GM18951 (cell line): Measurements from ENCODE around the gene PDE3B.
"Not testable (repeated sequence)": the region's sequence is repeated elsewhere in the genome, so short reads cannot be mapped to it uniquely, and the experiment has no call there.

Experiments
- POLR2A ChIP-seq: IDR thresholded peaks from 4 replicates; pipeline ENCODE4 v1.6.1; 2011; ENCODE audit warnings: mild to moderate bottlenecking; ENCODE audit not compliant: insufficient read length, insufficient read depth; ENCODE audit errors: extremely low read depth
- in situ Hi-C: fragments of 300-500 bp; cut with MboI; formaldehyde crosslinking; loops from one replicate; pipeline ENCODE4 v1.12.0; 2022; ENCODE audit warnings: low sequenced_read_pairs, mixed read lengths, inconsistent platforms; ENCODE audit not compliant: unreplicated experiment

The PDE3B gene

DNA sequence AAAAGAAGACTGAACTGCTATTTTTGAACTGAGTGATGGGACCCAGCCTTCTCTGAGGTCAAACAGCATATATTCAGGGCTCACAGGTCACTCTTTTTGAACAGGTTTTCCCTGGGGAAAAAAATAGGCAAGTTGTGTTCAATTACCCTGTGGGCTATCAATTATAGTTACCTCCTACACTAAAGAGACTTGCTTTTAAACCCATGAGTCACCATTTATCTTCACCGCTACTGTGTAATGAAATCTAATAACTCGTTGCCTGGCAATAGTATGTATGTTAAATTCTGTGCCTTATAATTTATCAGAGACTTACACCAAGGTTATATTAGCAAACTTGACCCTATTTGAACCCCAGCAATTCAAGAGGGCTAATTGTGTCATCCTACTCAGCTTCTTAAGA lies 149.9 kb downstream of the PDE3B start:
- no peak for TF ChIP-seq POLR2A
- in situ Hi-C loops: no loop called here

- in situ Hi-C loops: not testable (repeated sequence)
Observed at GRCh38 chr11:14796028-14796427, 152.4 kb downstream of the PDE3B start.

GRCh38 chr11:14803846-14804245 lies 160.2 kb downstream of the PDE3B start:
- no peak for TF ChIP-seq POLR2A
- in situ Hi-C loops: no loop called here

DNA sequence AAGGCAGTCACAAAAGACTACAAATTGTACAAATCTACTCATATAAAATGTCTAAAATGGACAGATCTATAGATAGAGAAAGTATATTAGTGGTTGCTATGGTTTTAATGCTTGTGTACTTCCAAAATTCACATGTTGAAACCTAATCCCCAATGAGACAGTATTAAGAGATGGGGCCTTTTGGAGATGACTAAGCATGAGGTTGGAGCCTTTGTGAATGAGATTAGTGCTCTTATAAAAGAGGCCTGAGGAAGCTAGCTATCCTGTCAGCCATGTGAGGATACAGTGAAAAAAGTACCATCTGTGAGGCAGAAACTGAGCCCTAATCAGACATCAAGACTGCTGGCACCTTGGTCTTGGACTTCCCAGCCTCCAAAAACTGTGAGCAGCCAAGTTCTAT lies 165.9 kb downstream of the PDE3B start:
- no peak for TF ChIP-seq POLR2A
- in situ Hi-C loops: no loop called here

DNA sequence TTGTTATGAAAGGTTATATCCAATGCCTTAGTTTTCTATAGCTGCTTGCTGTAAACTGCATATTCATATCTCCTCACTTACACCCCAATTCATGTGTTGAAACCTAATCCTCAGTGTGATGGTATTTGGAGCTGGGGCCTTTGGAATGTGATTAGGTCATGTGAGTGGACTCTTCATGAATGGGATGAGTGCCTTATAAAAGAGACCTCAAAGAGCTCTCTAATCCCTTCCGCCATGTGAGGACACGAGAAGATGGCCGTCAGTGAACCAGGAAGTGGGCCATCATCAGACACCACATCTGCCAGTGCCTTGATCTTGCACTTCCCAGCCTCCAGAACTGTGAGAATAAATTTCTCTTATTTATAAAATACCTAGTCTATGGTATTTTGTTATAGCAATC lies 169.2 kb downstream of the PDE3B start:
- no peak for TF ChIP-seq POLR2A
- in situ Hi-C loops: no loop called here

- in situ Hi-C loops: no loop called here
- no peak for TF ChIP-seq POLR2A
Observed at GRCh38 chr11:14813516-14813915, 169.9 kb downstream of the PDE3B start.

GRCh38 chr11:14818779-14819178 lies 175.2 kb downstream of the PDE3B start:
- in situ Hi-C loops: no loop called here

DNA sequence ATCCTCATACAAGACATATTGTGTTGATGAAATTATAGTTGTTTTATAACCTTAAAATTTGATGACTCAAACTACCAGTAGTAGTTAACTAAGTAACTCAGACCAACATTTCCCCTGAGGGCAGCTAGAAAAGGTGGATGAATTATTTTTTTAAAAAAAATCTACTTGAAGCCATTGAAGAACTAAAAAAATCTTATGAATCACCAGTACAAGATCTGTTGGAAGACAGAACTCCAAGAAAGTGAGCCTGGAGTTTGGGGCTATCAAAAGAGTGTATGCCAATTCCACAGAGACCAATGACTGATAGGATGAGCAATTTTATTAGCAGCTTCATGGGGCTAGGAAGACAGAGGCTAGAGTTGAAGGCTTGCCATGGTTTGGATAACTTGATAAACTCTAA lies 176.0 kb downstream of the PDE3B start:
- in situ Hi-C loops: no loop called here
- TF ChIP-seq POLR2A: no peak

More at GRCh38 chr11:14818779-14819178, 175.2 kb downstream of the PDE3B start:
- no peak for TF ChIP-seq POLR2A

GRCh38 chr11:14821031-14821430 lies 177.4 kb downstream of the PDE3B start:
- TF ChIP-seq POLR2A: no peak
- in situ Hi-C loops: no loop called here

- in situ Hi-C loops: no loop called here
- no peak for TF ChIP-seq POLR2A
Observed at GRCh38 chr11:14826600-14826999, 183.0 kb downstream of the PDE3B start.

DNA sequence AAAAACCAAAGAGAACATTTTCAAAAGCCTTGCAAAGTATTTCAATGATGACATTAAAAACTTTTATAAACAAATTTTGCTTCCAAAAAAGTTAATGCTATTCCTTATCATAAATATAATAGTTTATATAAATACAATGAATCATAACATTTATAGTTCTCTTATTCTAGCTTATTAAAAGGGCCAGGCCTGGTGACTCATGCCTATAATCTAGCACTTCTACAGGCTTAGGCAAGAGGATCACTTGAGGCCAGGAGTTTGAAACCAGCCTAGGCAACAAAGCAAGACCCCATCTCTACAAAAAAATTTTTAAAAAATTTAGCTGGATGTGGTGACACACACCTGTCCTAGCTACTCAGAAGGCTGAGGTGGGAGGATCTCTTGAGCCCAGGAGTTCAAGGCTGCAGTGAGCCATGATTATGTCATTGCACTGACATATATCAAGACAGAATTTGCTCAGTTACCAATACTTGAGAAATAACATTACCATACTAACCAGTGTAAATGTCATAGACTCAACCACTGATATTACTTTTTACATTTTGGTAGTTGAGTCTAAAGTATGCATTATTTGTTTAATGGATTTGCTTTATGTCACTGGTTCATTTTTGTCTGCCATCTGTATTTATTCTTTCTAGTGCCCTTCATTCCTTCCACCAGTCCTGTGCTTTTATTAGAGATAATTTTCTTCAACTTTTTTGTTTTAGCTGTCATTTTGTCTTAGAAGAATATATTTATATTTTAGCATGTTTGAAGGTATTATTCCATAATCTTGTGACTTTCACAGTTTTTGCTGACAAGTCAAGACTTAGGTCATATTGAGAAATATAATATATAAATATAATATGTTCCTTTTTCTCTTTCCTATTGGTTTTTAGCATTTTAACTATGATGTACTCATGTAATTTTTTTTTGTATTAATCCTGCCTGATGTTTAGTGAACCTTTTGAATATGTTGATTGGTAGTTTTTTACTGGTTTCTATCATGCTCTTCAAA lies 192.2 kb downstream of the PDE3B start:
- in situ Hi-C loops: no loop called here
- no peak for TF ChIP-seq POLR2A

DNA sequence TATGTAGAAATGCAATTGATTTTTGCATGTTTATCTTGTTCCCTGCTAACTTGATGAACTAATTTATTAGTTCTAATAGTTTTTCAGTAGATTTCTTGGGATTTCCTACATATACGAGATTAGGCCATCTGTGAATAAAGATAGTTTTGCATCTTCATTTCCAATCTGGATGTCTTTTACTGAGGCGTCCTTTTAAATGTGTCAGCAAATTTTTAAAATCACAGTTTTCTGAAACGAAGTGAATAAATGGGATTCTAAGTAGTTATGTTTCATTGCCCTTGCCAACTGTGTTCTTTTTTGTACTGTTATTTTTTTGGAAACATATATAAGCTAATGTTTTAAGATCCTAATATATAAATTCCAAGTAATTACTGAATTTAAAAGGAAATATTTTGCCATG lies 198.4 kb downstream of the PDE3B start:
- in situ Hi-C loops: no loop called here
- TF ChIP-seq POLR2A: no peak

GRCh38 chr11:14852571-14853177 lies 209.1 kb downstream of the PDE3B start:
- TF ChIP-seq POLR2A: no peak
- in situ Hi-C loops: no loop called here

GRCh38 chr11:14854057-14854456 lies 210.5 kb downstream of the PDE3B start:
- no peak for TF ChIP-seq POLR2A

More at GRCh38 chr11:14854057-14854456, 210.5 kb downstream of the PDE3B start:
- in situ Hi-C loops: no loop called here
